NCI-H446 (cell line): ENCODE data around the gene EFTUD2.
A peak's percentile ranks its signal among the peaks of the same experiment; 100 is the strongest.

Experiments used
- DNase-seq, 2 experiments: peaks; one replicate each; lab custom pipeline; 2025; lab: John Stamatoyannopoulos, UW

The EFTUD2 gene

DNA sequence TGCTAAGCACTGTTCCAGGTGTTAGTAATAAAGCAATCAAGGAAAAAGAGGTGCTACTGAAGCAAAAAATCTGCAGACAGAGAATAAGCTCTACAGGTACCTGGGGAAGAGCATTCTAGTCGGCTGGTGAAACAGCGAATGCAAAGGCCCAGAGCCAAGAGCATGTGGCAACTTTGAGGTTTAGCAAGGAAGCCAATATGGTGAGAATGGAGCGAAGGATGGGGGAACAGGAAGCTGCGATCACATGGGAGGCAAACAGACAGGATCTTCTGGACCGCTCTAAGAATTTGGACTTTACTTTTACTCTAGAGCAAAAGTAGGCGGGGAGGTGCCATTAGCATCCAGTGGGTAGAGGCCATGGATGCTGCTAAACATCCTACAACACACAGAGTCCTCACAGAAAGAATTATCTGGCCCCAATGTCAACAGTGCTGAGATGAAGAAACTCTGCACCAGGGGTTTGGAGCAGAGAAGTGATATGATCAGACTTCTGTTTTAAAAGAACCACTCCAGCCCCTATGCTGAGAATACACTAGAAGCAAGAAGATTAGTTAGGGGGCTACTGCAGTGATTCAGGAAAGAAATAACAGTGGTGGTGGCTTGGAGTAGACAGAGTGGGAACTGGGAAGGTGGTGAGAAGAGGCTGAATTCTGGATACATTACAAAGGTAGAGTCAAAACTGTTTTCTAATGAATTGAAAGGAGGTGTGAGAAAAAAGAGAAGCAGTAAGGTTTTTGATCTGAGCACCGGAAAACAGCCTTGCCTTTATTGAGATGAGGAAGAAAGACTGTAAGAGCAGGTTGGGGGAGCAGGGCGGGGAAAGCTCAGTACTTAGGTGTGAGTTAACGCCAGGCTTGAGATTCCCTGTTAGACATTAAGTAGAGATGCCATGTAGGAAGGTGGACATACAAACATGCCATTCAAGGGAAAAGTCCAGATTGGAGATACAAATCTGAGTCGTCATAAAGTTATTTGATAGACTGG, 11.0 kb downstream of the EFTUD2 start:
- DNase-seq: no peak

DNA sequence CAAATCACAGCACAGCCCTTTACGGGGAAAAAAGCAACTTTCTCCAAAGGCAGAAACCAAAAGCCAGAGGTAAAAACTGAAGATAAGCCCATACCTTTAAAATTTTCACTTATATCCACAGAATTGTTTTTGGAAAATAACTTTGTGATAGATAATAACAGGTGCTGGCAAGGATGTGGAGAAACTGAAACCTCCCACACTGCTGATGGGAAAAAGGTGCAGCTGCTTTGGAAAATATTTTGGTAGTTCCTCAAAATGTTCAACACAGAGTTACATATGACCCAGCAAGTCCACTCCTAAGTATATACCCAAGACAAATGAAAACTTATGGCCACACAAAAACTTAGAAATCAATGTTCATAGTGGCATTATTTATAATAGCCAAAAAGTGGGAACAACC, 12.2 kb downstream of the EFTUD2 start:
- DNase-seq: no peak

DNA sequence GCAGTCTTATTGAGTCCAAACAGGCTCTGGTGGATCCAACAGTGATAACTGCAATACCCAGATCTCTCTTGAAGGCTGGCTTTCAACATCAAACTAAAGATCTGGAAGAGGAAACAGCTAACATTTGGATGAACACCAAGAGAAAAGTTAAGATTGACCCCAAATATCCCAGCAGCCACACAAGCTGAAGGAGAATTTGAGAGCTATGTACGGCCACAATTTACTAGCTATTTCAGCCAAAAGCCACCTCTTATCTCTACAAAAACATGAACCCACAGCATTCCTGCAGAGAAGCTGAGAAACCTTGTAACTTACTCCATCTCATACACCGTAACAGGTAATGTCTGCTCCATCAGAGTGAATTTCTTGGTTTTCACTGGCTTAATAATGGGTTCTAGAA, 14.3 kb downstream of the EFTUD2 start:
- DNase-seq: no peak

DNA sequence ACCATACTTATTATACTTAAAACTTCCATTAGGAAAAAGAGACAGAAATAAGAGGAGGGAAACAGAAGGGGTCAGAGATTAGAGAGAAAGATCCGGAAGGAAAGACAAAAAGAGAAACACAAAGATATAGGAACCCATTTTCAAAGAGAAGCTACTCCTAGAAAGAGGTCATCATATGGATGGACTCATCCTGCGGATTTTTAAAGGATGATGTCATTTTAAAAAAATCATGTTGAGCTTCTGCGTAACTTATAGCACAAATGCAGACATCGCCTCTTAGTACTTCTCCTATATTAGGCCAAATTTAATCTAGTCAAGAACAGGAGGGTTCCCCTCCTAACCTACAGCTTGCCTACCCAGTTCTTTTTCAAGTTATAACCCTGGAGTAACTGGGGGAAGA, 18.1 kb downstream of the EFTUD2 start:
- DNase-seq: no peak

DNA sequence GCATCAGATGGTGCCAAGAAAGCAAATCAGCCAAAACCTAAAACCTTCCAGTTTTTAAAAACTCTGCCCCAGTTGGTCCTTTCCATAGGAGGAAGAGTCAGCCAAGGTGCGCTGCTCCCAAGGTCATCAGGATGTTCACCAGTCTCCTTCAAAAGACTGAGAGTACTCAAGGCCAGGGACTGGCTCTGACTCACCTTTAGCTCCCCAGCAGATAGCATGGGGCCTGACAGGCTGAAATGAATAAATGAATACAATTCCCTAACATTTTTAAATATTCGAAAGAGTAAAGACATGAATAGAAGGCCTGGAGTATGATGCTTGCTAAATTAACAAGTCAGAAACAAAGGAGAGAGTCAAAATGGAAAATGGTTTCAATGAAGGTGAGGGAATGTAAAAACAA, 19.2 kb downstream of the EFTUD2 start:
- DNase-seq: no peak

DNA sequence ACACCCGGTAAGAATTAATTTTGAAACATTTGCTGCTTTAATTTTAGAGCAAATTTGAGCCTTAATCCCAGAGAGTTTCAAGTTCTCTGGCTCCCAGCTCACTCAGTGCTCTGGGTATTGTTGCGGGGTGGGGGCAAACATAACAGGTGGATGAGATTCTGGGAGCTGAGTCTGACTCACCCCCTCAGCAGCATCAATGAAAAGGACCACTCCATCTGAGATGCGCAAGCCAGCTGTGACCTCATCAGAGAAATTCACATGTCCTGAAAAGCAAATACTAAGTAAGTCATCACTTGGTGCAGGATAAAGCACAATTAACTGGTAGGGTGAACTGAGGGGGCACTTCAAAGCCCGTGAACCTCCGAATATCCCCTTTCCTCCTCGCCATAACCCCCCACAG, 19.9 kb downstream of the EFTUD2 start:
- DNase-seq: no peak

DNA sequence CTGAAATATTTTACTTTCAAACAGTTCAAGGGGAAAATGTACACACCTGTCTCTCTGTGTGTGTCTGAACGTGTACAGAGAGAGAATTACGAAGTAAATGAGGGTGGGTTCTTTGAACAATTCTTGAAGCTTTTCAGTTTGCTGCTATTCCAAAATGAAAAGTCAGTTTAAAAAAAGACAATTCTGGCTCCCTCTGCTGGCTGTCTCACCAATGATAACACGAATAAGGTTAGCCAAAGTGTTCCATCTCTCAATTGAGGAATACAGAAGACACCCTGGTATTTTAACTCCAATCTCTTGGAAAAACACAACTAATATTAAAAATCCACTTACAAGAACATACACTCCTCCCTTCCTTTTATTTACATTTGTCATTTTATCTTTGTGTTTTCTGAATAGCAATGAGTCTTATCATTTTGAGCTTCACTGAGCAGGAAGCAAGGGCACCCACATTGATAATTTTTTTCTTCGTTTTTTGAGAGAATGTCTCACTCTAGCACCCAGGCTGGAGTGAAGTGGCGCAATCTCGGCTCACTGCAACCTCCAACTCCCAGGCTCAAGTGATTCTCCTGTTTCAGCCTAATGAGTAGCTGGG, 20.5 kb downstream of the EFTUD2 start:
- peak; percentile 12 to 60 for DNase-seq

DNA sequence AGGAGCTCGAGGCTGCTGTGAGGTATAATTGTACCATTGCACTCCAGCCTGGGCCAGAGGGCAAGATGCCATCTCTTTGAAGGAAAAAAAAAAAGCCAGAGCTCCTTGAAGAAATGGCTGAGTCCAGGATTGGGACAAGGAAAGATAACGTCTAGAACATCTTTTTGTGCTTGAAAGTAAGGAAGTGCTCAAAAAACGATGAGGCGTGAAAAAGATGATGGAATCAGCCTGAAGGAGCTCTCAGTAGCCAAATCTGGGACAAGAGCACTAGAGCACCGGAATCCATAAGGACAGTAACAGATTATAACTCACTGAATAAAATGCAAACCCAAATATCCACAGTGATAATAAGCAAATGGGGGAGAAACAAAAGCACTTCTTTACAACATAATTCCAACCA, 22.1 kb downstream of the EFTUD2 start:
- DNase-seq: no peak

DNA sequence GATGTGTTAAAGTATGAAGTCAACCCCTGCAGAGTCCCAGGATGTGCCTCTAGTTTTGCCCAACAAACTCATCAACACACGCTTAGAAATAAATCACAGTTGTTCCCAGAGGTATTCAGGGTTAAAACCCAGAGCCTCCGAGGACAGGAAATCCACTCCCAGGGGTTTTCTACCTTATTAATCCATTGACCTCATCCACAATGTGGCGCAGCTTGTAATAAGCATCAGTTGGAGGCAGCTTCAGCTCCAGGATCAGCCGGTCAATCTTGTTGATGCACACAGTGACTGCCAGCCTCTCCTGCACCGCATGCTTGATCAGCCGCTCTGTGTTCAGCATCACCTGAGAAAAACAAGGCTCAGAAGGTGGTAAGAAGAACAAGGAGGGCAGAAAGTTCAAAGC, 23.5 kb downstream of the EFTUD2 start:
- DNase-seq: no peak

DNA sequence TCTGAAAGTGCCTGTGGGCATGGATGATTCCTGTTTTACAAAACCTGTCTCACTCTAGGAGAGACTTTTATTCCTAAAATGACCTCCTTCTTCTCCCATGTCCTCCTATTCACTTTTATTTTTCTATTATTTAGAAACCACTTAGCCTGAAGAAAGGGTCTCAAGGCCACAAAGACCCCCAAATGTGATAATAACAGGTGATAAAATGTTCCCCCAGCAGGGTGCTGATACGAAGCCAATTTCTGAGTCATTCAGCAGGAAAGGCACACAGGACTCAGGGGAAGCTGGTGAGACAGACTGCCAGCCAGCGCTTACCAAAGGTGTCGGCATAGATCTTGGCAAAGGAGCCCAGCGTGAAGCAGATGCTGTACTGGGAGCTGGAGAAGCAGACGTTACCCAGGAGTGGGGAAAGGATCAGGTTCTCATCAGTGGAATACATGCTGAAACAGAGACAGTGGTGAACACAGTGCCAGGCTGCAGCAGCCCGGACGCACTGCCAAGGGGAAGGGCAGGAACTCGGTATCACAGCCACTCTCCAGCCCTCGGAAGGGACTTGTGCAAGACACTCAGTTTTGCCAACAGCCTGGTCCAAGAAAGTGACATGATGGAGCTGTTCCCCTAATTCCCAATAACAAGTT, 27.0 kb downstream of the EFTUD2 start:
- peak; percentile 76 to 92 for DNase-seq

DNA sequence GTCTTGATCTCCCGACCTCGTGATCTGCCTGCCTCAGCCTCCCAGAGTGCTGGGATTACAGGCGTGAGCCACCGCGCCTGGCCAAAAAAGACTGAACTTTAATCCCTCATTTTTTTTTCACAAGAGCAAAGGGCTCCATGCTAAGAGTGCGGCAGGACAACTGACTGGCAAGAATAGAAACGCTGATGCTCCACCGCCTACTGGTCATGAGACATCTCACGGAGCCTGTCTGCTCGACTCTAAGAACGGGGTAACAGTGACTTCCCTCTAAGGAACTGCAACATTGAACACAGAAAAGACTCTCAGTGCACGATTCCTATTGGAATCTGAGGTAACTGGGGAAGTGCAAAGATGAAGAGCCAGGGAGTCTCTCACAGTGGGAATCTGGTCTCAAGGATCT, 27.7 kb downstream of the EFTUD2 start:
- no peak for DNase-seq

DNA sequence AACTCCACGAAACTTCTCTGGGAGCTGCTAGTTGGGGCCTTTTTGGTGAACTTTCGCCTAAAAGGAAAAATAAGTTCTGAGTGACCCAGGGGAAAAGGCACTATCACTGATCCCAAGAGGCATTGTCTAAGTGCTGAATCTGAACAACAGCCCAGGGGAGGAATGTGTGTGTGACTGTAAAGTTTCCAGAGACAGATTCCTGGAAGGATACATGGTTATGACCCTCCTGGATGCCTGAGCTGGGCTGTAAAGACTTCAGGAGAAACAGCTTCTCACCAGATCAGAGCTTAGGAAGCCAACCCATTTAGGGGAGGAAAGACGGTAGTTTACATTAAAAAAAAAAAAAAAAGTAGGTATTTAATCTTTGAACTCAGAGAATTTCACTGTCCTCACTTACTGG, 31.4 kb downstream of the EFTUD2 start:
- DNase-seq: no peak

DNA sequence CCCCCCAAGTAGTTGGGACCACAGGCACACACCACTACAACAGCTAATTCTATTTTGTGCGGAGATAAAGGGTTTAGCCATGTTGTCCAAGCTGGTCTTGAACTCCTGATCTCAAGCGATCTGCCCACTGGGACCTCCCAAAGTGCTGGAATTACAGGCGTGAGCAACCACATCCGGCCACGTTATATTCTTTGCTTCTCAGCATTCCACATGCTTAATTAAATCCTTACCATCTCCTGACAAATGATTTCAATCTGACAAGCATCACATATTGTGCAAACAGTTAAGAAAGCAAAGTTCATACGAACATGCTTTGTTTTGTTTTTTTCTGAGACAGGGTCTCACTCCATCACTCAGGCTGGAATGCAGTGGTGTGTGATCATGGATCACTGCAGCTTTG, 33.3 kb downstream of the EFTUD2 start:
- no peak for DNase-seq

DNA sequence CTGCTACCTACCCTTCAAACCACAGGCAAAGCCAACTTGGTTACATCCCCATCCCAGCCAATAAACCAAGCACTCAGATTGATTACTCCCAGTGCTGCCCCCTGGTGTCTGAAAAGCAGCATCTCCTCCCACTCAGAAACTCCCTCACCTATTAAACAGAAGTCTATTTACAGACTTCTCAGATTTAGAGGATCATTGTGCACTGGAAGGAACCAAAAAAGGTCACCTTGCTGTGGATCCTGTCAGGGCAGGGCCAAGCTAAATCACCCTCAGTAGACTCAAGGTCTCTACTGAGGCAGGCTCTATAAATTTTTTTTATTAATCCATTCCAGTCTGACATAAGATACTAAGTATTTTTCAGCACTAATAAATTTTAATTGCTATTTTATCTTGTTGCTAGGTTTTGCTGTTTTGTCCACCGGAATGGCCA, 34.0 kb downstream of the EFTUD2 start:
- peak; percentile 71 to 77 for DNase-seq

DNA sequence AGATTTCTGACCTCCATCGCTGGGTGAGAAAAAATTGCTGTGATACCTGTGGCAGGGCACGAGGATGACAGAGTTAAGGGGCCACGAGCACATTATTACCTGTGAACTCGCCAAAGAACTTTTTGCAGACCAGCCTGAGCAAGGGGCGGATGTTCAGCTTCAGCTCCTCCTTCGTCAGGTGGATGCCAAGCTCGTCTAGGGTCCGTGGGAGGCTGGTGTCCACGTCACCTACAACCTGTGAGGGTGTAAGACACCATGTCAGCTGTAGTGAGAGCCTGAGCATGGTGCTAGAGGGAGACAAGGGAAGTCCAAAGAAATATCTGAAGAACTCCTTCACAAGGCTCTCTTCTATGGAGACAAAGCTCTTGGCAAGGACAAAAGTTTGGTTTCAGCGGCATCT, 34.4 kb downstream of the EFTUD2 start:
- DNase-seq: no peak

DNA sequence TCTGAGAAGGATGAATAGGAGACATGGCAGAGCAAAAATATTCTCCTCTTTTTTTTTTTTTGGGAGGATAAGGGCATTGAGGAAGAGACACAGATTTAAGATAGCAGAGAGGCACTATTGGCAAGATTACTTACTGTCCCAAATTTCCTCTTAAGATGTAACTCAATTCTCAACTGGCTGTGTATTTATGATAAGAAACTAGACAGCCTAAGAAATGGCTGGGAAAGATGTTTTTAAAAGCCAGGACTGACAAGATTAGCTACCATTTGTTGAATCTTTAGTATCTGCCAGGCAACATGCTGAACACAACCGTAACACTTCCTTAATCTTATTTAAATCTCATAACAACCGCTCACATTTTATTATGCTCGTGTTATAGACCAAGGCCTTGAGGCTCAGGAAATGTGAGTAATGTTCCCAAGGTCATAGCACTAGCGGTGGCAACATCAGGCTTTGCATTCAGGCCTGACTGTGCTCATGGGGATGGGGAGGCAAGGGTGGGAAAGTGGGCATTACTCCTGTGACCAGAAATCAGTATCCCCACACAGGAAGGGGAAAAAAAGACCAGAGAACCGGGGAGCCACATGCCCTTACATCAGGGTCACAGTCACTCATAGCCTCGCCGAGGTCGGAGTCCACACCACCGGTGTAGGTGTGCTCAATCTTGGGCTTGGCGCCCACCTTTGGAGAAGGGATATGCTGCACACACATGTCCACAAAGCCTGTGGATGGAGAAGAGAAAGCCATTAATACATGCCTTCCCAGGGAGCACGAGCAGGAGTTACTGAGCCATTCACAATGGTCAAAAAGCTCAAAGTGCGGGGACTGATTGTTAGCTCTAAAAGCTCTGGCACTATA, 36.0 kb downstream of the EFTUD2 start:
- no peak for DNase-seq

DNA sequence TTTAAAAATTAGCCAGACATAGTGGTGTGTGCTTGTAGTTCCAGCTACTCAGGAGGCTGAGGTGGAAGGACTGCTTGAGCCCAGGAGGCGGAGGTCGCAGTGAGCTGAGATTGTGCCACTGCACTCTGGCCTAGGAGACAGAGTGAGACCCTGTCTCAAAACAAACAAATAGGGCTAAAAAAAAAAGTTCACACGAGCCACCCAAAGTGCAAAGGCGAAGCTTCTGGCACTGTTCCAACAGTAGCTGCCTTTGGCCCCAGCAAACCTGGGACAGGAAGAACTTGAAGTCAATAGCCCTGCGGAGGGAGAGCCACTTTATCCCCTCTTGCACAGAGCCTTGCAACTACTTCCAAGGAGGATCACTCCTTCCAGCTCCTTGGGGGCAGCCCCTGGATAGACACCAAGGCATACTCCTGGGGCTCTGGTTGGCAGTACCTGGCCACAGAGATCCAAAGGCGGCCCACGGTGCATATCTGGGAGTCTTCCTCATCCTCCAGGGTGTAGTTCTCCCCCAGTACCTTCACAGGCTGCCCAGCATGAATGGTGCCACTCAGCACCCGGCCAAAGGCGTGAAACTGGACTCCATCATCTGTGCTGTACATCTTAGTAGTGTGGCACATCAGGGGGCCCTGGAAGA, 36.8 kb downstream of the EFTUD2 start:
- no peak for DNase-seq

DNA sequence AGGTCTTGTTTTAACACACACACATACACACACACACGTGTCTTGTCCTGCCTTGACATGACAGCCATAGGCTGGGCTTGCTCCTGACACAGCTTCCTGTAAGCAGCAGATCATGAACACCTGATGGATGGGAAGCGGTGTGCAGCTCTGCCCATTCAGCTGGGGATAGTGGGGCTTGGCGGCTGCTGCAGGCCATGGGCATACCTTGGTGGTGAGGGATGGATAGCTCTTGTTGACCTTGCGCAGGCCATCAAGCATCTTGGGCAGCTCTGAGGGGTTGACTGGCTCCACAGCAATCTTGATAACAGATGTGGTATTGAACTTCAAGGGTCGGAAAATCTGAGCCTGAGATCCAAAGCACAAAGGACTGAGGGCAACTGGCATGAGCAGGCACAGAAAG, 39.5 kb downstream of the EFTUD2 start:
- no peak for DNase-seq

DNA sequence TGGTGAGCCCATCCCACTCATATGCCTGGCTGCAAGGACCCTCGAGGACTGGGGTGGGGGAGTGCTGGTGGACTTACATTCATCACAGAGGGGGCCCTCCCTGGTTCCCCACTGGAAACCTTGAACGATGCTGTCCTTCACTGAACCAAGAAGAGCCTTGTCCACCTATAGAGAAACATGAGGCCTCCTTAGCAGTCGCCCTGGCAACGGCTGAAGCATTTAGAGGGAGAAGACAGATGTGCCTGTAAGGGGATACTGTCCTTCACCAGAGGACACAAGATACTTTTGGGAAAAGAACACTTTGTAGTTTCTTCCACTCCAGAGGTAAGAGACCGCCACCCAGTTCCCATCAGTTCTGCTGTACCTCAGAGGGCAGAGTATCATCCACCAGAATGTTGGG, 45.1 kb downstream of the EFTUD2 start:
- no peak for DNase-seq

DNA sequence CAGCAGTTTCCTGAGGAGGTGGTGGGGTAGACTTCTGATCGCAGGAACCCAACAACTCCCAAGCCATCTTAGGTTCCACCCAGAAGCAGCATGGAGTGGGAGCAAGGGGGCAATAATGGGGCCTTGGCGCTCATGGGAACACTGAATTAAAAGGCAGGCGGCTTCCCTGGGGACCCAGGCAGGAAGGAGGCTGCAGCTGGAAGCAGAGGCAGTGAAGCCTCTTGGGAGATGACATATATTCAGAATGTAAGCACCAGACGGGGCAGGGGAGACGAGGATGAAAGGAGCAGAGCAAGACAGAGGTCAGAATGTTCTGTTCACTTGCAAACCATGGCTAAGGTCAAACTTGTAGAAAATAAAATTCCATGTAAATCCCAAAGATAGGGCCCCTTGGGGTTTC, 48.6 kb downstream of the EFTUD2 start:
- no peak for DNase-seq

DNA sequence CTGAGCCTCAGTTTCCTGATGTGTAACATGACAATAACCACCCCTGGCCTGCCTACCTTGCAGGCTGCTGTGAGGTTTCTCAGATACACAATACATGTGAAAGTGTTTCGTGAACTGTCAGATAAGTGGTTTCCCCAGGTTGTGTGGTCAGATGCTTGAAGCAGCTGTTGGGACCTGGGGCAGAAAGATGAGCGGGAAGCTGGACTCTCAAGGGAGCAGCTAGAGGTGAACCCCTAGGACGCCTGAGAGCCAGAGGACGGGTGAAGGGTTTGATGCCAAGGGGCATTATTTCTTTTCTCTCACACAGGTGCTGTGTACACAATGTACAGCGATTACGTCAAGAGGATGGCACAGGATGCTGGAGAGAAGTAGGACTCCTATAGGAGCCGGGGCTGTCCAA, 49.2 kb downstream of the EFTUD2 start:
- DNase-seq: no peak
